Endometrium (tissue), 2 donors: ENCODE measurements around the gene C1orf116.

Experiments used
- FAIRE-seq: peaks from 2 replicates; lab custom pipeline; 2012; peaks lifted over from hg19 to GRCh38; lab: Jason Lieb, UNC
- donor health status: control.
- donor health status: control.

Gene C1orf116

GRCh38 chr1:207034998-207035397 is 2.4 kb upstream of the C1orf116 start:
- no peak for FAIRE-seq

- FAIRE-seq = no peak
Measured at GRCh38 chr1:207034208-207034607, 1.7 kb upstream of the C1orf116 start.

- no peak for FAIRE-seq
Measured at GRCh38 chr1:207033302-207033701, 746 bp upstream of the C1orf116 start.

- FAIRE-seq = no peak
Measured at GRCh38 chr1:207031632-207032264, 808 bp downstream of the C1orf116 start.

GRCh38 chr1:207031016-207031415 is 1.5 kb downstream of the C1orf116 start:
- no peak for FAIRE-seq

- no peak for FAIRE-seq
Measured at GRCh38 chr1:207030522-207031009, 2.0 kb downstream of the C1orf116 start.

- no peak for FAIRE-seq
Measured at GRCh38 chr1:207029701-207030521, 2.6 kb downstream of the C1orf116 start.

- FAIRE-seq = no peak
Measured at GRCh38 chr1:207028884-207029650, 3.5 kb downstream of the C1orf116 start.

- FAIRE-seq = no peak
Measured at GRCh38 chr1:207027921-207028320, 4.6 kb downstream of the C1orf116 start.

- FAIRE-seq = no peak
Measured at GRCh38 chr1:207027206-207027777, 5.3 kb downstream of the C1orf116 start.

- FAIRE-seq = no peak
Measured at GRCh38 chr1:207026104-207026534, 6.4 kb downstream of the C1orf116 start.

GRCh38 chr1:207025146-207025880 is 7.2 kb downstream of the C1orf116 start:
- no peak for FAIRE-seq

GRCh38 chr1:207024202-207025145 is 8.1 kb downstream of the C1orf116 start:
- no peak for FAIRE-seq

GRCh38 chr1:207022996-207023679 is 9.4 kb downstream of the C1orf116 start:
- FAIRE-seq = no peak

GRCh38 chr1:207021876-207022596 is 10.5 kb downstream of the C1orf116 start:
- FAIRE-seq = no peak

- no peak for FAIRE-seq
Measured at GRCh38 chr1:207021139-207021861, 11.3 kb downstream of the C1orf116 start.

GRCh38 chr1:207020709-207021107 is 11.8 kb downstream of the C1orf116 start:
- FAIRE-seq = no peak

- no peak for FAIRE-seq
Measured at GRCh38 chr1:207020065-207020708, 12.4 kb downstream of the C1orf116 start.
